GM13977 (cell line): ENCODE data around the gene DRD3.

ENCODE experiments used
- DNase-seq: peaks from one replicate; pipeline ENCODE4 v3.0.0; 2012; ENCODE audit warnings: low spot score
- in situ Hi-C: fragments of 300-500 bp; cut with MboI; formaldehyde crosslinking; loops from one replicate; pipeline ENCODE4 v1.12.0; 2022; ENCODE audit warnings: low sequenced_read_pairs, low pct_unique_long_range_greater_than_20kb, mixed read lengths, inconsistent platforms; ENCODE audit not compliant: unreplicated experiment
- TF ChIP-seq, protein P1 (sequence below): IDR thresholded peaks from 2 replicates; pipeline ENCODE4 v1.5.1; 2012; ENCODE audit warnings: mild to moderate bottlenecking, control low read depth; ENCODE audit not compliant: insufficient read depth; ENCODE audit errors: extremely low read depth, missing control alignments

The DRD3 gene

DNA sequence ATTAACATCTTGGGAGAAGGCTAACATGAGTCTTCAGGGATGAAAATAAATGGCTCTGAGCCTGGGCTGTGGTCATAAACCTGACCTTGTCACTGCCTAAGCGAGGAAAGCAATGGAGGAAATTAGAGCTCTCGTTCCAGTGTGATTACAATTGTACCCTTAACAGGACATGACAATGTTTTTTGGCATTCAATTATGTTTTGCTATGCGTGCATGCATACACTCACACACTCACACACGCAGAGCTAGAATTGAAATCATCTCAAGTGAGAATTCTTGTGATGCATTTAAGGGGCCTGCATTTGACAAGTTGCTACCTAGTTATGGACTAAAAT is 34.4 kb upstream of the DRD3 start:
- TF ChIP-seq, protein P1, sequence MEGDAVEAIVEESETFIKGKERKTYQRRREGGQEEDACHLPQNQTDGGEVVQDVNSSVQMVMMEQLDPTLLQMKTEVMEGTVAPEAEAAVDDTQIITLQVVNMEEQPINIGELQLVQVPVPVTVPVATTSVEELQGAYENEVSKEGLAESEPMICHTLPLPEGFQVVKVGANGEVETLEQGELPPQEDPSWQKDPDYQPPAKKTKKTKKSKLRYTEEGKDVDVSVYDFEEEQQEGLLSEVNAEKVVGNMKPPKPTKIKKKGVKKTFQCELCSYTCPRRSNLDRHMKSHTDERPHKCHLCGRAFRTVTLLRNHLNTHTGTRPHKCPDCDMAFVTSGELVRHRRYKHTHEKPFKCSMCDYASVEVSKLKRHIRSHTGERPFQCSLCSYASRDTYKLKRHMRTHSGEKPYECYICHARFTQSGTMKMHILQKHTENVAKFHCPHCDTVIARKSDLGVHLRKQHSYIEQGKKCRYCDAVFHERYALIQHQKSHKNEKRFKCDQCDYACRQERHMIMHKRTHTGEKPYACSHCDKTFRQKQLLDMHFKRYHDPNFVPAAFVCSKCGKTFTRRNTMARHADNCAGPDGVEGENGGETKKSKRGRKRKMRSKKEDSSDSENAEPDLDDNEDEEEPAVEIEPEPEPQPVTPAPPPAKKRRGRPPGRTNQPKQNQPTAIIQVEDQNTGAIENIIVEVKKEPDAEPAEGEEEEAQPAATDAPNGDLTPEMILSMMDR: no peak
- in situ Hi-C loops: no loop called here
- DNase-seq: no peak

DNA sequence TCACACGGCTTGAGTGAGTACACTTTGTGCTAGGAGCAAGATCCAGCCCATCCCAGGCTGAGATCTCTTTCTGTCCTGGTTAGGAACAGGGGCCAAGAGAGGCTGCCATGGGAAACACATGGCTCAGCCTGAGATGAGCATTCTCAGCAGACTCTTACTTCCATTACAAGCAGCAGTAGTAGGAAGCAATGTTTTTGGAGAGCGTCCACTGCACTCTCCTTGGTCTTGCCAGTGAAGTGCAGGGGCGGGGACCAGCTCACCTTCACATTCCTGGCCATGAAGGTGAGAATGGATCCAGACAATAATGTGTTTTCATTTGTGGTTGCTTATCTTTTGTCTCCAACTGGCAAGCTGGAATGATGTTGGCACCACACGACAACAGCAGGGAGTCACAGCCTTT is 33.8 kb upstream of the DRD3 start:
- TF ChIP-seq, protein P1: no peak
- in situ Hi-C loops: no loop called here
- DNase-seq: no peak

DNA sequence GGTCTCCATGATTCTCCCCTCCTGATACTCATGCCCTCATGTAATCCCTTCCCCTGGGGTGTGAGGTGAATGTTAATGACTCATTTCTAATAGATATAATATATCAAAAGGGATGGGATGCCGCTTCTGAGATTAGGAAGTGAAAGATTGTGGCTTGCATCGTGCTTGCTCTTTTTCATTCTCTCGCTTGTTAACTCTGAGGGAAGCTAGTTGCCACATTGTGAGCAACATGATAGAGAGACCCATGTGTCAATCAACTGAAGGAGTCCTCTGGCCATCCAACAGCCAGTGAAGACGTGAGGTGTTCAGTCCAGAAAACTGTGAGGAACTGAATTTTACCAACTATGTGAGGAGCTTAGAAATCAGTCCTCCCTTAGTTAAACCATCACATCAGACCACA is 28.9 kb upstream of the DRD3 start:
- no peak for DNase-seq
- TF ChIP-seq, protein P1: no peak
- in situ Hi-C loops: no loop called here

DNA sequence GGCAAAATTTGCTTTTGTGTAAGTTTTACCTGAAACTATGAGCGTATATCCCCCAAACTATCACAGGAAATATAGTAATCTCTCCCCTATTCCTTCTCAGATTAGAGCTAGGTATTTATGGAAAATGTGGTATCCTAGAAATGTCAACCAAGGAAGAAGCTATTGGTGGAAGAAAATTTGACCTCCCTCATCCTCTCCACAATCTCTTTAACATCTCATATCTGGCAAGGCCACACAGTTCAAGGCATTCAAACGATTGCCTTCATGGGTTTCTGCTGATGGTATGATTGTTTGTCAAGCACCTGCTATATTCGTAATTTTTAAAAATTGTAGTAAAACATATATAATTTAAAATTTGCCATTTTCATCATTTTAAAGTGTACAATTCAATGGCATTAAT is 27.5 kb upstream of the DRD3 start:
- no peak for DNase-seq
- TF ChIP-seq, protein P1: no peak
- in situ Hi-C loops: no loop called here

DNA sequence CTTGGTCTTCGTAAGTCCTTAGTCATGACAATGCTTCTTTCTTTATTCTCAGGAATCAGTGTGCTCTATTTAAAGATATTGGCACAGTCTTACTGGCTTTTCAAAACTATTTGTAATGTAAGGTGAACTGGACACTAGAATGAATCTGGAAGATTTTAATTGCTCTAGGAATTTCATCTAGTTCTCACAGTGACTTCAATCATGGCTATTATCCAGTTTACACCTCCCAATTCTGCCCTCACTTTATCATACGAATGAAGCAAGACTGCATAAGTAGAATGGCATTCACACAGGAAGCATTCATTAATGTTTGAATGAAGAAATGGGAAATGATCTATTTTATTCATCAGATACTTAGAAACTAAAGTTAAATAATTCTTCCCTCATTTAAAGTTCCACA is 26.7 kb upstream of the DRD3 start:
- in situ Hi-C loops: no loop called here
- TF ChIP-seq, protein P1: no peak
- DNase-seq: no peak

DNA sequence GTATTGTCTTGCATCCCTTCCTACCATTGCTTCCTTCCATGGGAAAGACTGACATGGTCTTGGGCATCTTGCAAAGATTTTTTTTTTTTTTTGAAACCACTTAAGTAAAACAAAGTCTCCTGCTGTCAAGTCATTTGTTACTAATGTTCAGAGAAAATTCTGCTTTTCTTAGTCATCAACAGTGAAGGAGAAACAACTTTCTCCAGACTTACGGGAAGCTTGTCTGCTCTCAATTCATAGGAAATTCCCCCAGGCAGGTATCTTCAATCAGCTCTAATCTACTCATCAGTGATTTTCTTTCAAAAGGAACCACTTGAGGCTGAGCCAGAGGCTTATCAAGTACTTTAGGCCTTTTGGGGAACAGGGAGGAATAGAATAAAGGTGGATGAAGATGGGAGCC is 15.9 kb upstream of the DRD3 start:
- no peak for DNase-seq
- TF ChIP-seq, protein P1: no peak
- in situ Hi-C loops: no loop called here

DNA sequence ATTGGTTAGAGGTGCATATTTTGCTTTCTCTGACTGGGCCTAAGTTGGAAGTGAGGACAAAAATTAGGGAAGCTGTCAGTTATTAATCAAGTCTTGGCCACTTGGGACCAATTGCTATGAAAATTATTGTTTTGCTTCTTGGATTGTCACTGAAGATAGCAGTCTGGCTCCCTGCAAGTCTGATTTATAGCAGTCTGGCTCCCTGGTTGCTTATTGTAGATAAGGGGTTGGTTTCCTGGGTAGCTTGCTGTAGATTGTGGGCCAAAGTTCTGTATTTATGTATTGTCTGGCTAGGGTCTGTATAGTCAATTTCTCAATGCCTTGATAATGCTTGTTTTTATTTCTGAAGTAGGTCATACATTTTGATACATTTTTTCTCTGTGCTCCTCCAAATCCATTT is 13.3 kb upstream of the DRD3 start:
- no peak for DNase-seq
- in situ Hi-C loops: no loop called here
- TF ChIP-seq, protein P1: no peak
